Measurements from ENCODE around the gene KRTCAP3. TPM values are rescaled to one million over a fixed set of nuclear protein-coding genes. Genes with fewer than 3 reads are reported as not detected.

The KRTCAP3 gene
- total RNA-seq, 1 donor from 2014 or later, result not detected

DNA sequence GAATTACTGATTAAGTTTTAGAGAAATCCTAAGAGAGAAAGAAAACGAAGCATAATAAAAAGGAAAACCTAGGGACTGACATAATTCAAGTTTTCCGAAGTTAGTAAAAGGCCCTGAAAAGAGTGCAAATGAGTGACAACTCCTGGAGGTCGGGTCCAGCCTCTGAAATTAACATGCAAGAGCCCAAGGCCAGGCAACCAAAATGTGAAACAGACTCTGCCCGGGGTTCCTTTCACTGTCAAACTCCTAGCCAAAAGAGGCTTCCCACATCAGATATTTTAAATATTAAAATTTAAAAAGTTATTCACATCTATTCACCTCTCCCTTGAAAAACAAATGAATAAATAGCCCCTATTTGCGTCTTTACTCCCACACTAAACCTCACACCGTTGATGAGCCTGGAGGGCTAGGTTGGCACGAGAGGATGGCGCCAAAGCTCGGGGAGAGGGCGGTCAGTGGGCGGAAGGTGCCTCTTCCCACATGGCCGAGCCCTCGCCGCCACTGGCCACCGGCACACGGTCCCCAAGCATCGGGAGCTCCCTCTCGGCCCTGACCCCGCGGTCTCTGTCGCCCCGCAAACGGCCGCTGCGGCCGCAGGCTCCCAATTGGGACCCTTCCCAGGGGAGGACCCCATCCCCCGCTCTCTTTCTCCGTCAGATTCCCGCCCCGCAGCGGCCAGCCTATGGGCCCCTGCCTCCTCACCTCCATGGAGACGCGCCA lies 33.4 kb upstream of the KRTCAP3 start:
- peak in 1 of 2 donors; percentile 64 for DNase-seq (ENCODE audit: low spot score in 2 of 2)
- intact Hi-C loops (cut with DNase I), result loop anchor here (1.0 to 5.0 kb wide), 5 partner anchors 20 to 81 kb away; partner anchors contain the start of genes EIF2B4, IFT172, NRBP1 and SNX17
- H3K27ac ChIP-seq, result peak overlapping the region; percentile 80 to 91

DNA sequence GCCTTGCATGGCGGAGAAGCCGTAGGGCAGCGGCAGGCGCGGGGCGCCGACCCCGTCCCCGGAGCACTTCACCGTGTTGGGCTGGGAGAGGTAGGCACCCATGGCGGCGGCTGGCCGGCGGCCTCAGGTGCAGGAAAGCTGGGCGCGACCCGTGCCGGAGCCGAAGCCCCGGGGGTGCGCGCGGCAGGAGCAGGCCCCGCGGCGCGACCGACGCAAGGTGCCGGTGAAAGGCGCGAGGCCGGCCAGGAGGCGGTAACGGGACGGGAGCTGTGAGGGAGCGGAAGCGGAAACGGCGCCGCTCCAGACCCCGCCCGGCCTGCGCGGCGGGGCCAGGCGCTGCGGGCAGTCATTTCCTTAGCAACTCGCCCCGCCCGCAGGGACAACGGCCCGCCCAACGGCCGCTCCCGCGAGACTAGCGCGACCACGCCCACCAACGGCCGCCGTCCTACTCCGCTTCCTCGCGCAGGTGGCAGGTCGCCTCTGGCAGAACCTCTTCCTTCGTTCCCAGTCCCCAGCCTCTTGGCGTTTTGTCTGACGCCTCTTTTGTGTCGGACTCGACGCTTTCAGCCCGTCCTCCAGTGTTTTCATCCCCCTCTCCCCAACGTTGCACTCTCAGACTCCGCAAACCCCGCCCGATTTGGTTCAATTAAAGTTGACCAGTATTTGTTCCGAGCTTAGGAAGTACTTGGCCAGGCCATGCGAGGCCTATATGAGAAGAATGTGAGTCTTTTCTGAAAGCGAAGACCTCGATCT lies 32.7 kb upstream of the KRTCAP3 start, which contains the start of gene PPM1G:
Gene PPM1G (minus strand): TSS at position 271 of the 753 bp plus-strand sequence. CDS start 169 bp downstream, at position 102.
- intact Hi-C loops (cut with DNase I), result loop anchor here (1.0 to 5.0 kb wide), 5 partner anchors 19 to 80 kb away; partner anchors contain the start of genes EIF2B4, IFT172, NRBP1 and SNX17
- Histone ChIP-seq H3K36me3 (no peaks in the 10 kb centered on the region), H3K27me3 (no peaks in the 10 kb centered on the region), H3K4me3 (peak within 1 kb of the TSS; percentile 96 to 97), H3K4me1 (peaks cover 6 to 12% of the 10 kb centered on the region in 2 donors), H3K27ac (peak within 1 kb of the TSS; percentile 80 to 91), H3K9me3 (no peaks in the 10 kb centered on the region)
- TF ChIP-seq, protein P1, sequence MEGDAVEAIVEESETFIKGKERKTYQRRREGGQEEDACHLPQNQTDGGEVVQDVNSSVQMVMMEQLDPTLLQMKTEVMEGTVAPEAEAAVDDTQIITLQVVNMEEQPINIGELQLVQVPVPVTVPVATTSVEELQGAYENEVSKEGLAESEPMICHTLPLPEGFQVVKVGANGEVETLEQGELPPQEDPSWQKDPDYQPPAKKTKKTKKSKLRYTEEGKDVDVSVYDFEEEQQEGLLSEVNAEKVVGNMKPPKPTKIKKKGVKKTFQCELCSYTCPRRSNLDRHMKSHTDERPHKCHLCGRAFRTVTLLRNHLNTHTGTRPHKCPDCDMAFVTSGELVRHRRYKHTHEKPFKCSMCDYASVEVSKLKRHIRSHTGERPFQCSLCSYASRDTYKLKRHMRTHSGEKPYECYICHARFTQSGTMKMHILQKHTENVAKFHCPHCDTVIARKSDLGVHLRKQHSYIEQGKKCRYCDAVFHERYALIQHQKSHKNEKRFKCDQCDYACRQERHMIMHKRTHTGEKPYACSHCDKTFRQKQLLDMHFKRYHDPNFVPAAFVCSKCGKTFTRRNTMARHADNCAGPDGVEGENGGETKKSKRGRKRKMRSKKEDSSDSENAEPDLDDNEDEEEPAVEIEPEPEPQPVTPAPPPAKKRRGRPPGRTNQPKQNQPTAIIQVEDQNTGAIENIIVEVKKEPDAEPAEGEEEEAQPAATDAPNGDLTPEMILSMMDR (IDR thresholded peaks at IDR 0.05), result no peak
- DNase-seq (ENCODE audit: low spot score in 2 of 2), result peak; percentile 56 to 95

More for the DNA sequence above, 33.4 kb upstream of the KRTCAP3 start:
- H3K9me3 ChIP-seq, result no peaks in the 10 kb centered on the region
- no peaks in the 10 kb centered on the region for H3K36me3 ChIP-seq
- no peaks in the 10 kb centered on the region for H3K27me3 ChIP-seq
- H3K4me1 ChIP-seq, result peaks cover 6 to 12% of the 10 kb centered on the region in 2 donors
- peak overlapping the region; percentile 96 to 97 for H3K4me3 ChIP-seq
- TF ChIP-seq, protein P1 (IDR thresholded peaks at IDR 0.05), result no peak

DNA sequence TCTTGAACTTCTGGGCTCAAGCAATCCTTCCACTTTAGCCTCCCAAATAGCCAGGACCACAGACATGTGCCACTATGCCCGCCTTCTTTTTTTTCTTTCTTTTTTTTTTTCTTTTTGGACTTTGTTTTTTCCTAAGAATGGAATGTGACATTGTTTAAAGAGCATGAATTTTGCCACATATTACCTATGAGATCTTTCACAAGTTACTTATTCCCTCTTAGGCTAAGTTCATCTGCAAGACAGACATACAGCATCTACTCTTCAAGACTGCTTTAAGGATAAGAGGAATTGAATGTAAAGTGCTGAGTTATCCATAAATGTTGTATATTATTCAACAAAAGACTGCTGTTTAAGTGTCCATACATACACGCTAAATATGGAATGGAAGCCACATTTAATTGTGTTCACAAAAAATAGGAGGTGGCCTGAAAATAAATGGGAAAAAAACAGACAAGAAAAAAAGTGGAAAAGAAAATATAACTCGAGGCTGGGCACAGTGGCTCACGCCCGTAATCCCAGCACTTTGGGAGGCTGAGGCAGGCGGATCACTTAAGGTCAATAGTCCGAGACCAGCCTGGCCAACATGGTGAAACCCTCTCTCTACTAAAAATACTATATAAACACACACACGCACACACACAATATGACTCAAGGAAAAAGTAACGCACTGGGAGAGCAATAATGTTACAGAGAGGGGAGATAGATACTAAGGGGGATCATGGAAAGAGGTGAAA lies 29.6 kb upstream of the KRTCAP3 start:
- Histone ChIP-seq H3K27me3 (no peaks in the 10 kb centered on the region), H3K4me3 (no peak overlapping the region), H3K36me3 (no peaks in the 10 kb centered on the region), H3K9me3 (no peaks in the 10 kb centered on the region), H3K4me1 (peaks cover 5 to 12% of the 10 kb centered on the region in 2 donors), H3K27ac (no peak overlapping the region)
- intact Hi-C loops (cut with DNase I), result no loop called here
- TF ChIP-seq, protein P1 (IDR thresholded peaks at IDR 0.05), result no peak
- no peak for DNase-seq (ENCODE audit: low spot score in 2 of 2)

DNA sequence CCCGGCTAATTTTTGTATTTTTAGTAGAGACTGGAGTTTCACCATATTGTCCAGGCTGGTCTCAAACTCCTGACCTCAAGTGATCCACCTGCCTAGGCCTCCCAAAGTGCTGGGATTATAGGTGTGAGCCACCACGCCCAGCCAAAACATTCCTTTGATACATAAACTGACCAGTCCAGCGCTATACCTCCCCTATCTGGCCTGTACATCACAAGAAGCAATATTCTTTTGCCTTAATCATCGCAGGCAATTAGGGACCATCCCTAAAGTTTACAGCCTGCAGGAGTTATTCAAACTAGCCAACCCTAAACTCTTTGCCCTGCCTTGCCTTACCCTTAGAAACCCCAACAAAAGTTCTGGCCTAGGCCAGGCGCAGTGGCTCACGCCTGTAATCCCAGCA lies 26.0 kb upstream of the KRTCAP3 start:
- H3K4me3 ChIP-seq, result no peak overlapping the region
- no peaks in the 10 kb centered on the region for H3K36me3 ChIP-seq
- no peaks in the 10 kb centered on the region for H3K27me3 ChIP-seq
- H3K9me3 ChIP-seq, result no peaks in the 10 kb centered on the region
- TF ChIP-seq, protein P1 (IDR thresholded peaks at IDR 0.05), result no peak
- DNase-seq (ENCODE audit: low spot score in 2 of 2), result no peak
- no peak overlapping the region for H3K27ac ChIP-seq
- intact Hi-C loops (cut with DNase I), result no loop called here
- no peaks in the 10 kb centered on the region for H3K4me1 ChIP-seq

DNA sequence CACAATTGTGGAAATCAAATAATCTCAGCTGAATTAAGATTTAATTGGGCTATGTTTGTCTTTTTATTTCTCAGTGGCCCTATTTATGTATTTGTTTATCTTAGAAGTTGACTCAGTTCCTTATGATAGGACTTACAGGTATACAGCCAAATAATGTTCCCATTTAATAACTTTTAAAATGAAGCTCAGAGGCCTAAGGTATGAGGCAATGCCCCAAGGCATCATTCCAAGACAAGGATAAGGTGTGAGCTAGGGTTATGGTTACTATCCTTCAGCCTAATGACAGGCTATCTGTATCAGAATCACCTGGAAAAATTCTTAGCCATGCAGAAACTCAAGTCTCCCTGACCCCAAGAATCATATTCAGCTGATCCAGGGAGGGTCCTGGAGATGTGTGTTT lies 21.2 kb upstream of the KRTCAP3 start:
- Histone ChIP-seq H3K27ac (no peak overlapping the region), H3K27me3 (no peaks in the 10 kb centered on the region), H3K4me1 (no peaks in the 10 kb centered on the region), H3K9me3 (no peaks in the 10 kb centered on the region), H3K4me3 (no peak overlapping the region), H3K36me3 (no peaks in the 10 kb centered on the region)
- intact Hi-C loops (cut with DNase I), result no loop called here
- TF ChIP-seq, protein P1 (IDR thresholded peaks at IDR 0.05), result no peak
- no peak for DNase-seq (ENCODE audit: low spot score in 2 of 2)
